NCI-H82 treated with DMSO at 0.1 percent for 48 hours (cell line): ENCODE results near the gene DHRS4L2.

ENCODE experiments used
- DNase-seq: peaks from one replicate; lab custom pipeline; 2025; ENCODE audit not compliant: unreplicated experiment; lab: John Stamatoyannopoulos, UW

The DHRS4L2 gene

GRCh38 chr14:24052656-24053547, 64.2 kb downstream of the DHRS4L2 start:
- no peak for DNase-seq

GRCh38 chr14:24053548-24054323, 65.0 kb downstream of the DHRS4L2 start:
- no peak for DNase-seq

GRCh38 chr14:24054324-24054641, 65.6 kb downstream of the DHRS4L2 start:
- DNase-seq: no peak

GRCh38 chr14:24054646-24055045, 65.9 kb downstream of the DHRS4L2 start:
- DNase-seq: no peak
